Stimulated activated naive CD4-positive, alpha-beta T cell (primary cell): ENCODE data around the gene EPX.
"Not testable (repeated sequence)": the region's sequence is repeated elsewhere in the genome, so short reads cannot be mapped to it uniquely, and the experiment has no call there.

Experiments
- DNase-seq, 6 experiments: peaks; one replicate each; lab custom pipeline; 2025; lab: John Stamatoyannopoulos, UW

Gene EPX, protein sequence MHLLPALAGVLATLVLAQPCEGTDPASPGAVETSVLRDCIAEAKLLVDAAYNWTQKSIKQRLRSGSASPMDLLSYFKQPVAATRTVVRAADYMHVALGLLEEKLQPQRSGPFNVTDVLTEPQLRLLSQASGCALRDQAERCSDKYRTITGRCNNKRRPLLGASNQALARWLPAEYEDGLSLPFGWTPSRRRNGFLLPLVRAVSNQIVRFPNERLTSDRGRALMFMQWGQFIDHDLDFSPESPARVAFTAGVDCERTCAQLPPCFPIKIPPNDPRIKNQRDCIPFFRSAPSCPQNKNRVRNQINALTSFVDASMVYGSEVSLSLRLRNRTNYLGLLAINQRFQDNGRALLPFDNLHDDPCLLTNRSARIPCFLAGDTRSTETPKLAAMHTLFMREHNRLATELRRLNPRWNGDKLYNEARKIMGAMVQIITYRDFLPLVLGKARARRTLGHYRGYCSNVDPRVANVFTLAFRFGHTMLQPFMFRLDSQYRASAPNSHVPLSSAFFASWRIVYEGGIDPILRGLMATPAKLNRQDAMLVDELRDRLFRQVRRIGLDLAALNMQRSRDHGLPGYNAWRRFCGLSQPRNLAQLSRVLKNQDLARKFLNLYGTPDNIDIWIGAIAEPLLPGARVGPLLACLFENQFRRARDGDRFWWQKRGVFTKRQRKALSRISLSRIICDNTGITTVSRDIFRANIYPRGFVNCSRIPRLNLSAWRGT

DNA sequence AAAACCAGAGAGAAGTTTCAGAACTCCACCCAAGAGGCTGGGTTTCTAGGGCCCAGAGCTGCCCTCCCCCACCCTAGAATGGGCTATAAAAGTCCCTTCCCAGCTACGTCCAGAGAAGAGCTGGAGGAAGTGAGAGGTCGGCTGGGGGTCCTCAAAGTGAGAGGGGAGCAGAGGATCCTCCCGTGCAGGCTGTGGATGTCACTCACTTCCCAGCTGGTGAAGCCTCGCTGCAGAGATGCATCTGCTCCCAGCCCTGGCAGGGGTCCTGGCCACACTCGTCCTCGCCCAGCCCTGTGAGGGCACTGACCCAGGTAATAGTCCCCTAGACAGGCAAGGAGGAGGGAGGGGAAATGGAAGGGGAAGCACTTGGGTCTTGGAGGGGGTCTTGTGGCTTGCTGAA, at the start of gene EPX:
TSS of gene EPX (plus strand) at position 115 of the 400 bp plus-strand sequence. CDS start at position 236, 121 bp downstream.
- DNase-seq: no peak

DNA sequence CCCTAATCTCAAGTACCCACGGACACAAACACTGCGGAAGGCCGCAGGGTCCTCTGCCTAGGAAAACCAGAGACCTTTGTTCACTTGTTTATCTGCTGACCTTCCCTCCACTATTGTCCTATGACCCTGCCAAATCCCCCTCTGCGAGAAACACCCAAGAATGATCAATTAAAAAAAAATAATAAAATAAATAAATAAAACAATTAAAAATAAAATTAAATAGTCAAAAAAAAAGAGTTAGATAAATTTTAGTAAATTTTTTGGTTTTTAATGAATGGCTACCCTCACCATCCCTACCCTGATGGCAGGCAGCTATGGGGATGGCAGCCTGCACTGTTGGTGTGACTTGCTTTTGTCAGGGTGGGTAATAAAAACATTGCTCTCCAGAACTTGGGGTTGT, 49.2 kb upstream of the EPX start:
- not testable (repeated sequence) for DNase-seq

DNA sequence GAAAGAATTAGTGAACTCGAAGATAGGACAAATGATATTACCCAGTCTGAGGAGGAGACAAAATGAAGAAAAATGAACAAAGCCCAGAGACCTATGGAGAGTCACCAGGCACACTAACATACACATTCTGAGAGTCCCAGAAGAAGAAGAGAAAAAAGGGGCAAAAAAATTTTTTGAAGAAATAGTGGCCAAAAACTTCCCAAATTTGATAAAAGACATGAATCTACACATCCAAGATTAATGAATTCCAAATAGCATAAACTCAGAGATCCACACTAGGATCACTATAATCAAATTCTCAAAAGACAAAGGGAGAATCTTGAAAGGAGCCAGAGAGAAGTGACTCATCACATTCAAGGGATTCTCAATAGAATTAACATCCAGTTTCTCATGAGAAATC, 47.7 kb upstream of the EPX start:
- no peak for DNase-seq

DNA sequence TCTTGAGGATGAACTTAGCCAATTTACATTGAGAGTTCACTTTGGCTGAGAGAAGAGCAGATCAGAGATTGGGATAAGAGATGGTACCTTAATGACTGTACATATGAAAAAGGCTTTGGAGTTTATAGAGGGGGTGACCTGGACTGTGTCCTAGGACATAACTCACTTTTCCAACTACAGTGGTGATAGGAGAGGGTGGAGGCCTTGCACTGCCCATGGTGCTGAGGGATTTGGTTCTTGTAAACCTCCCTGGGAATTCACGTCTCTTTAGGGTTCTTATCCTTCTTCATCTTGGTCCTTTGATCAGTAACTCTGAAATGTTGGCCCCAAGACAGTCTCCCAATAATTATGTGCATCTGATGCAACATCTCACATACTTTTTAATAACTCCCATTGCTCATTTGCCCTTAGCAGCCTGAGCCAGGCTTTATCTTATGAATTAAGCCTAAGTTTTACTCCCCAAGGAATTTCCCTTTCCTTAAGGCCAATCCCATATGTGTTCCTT, 44.5 kb upstream of the EPX start, which contains the start of gene OR4D1:
TSS of gene OR4D1 (plus strand) at position 455 of the 505 bp plus-strand sequence. CDS start 6,770 bp downstream, outside the sequence.
- no peak for DNase-seq

DNA sequence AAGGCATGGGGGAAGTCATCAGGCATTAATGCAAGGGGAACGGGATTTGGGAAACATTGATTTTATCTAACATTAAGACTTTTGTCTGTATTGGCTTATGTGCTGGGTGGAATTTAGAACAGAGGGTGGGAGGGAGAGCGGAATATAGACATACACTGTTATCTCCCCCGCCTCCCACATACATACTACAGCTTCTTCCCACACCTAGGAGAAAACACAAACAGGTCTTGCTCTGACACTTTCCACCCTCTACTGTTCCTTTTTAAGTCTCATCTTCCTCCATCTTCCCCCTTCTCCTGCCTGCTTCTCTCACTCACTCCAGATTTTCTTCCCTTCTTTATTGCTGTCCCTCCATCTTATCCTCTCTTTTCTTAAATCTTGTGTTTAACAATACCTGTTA, 43.9 kb upstream of the EPX start:
- DNase-seq: no peak

DNA sequence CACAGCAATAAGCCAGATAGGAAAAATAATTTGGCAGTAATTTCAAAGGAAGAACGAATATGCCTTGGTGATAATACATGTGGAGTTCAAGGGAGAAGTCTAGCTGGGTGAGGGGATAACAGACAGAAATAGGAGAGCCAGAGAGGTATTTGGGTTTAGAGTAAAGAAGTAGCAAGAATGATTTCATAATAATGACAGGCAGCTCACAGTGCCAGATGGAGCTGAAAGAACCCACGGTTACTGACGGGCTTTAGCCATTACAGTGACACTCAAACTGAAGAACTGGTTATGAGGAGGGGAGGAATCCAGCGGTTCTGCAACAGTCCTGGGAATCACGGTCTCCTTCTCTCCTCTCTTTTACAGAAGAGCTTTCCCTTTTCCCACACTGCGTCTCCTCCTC, 42.1 kb upstream of the EPX start:
- DNase-seq: no peak

DNA sequence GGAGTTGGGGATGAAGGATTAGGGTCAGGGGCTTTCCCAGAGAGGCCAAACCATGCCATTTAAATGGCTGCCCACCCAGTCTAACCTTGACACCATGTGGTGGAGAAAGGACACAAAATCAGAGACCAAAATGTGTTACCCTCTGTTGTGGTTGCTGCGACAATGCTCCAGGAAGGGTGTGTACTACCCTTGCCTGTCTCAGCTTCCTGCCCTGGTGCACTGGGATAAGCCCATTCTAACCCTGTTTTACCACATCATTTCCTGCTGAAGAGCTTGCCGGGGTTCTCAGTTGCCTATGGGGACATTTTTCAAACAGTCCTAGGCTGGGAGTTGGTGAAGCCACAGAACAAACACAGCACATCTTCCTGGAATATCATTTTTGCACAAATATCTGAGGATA, 39.5 kb upstream of the EPX start:
- peak; percentile 6 to 78 (median 54) for DNase-seq

DNA sequence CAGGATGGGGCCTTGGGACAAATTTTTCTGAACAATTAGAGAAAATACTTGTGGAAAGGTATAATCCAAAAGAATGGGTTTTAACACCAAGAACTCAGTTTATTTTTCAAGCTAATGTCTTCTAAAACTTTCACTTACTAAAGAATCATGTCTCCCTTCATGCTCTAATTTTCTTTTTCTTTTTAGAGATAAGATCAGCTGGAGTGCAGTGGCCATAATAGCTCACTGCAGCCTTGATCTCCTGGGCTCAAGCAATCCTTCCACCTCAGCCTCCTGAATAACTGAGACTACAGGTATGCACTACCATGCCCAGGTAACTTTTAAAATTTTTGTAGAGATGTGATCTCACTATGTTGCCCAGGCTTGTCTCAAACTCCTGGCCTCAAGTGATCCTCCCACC, 38.9 kb upstream of the EPX start:
- DNase-seq: no peak

DNA sequence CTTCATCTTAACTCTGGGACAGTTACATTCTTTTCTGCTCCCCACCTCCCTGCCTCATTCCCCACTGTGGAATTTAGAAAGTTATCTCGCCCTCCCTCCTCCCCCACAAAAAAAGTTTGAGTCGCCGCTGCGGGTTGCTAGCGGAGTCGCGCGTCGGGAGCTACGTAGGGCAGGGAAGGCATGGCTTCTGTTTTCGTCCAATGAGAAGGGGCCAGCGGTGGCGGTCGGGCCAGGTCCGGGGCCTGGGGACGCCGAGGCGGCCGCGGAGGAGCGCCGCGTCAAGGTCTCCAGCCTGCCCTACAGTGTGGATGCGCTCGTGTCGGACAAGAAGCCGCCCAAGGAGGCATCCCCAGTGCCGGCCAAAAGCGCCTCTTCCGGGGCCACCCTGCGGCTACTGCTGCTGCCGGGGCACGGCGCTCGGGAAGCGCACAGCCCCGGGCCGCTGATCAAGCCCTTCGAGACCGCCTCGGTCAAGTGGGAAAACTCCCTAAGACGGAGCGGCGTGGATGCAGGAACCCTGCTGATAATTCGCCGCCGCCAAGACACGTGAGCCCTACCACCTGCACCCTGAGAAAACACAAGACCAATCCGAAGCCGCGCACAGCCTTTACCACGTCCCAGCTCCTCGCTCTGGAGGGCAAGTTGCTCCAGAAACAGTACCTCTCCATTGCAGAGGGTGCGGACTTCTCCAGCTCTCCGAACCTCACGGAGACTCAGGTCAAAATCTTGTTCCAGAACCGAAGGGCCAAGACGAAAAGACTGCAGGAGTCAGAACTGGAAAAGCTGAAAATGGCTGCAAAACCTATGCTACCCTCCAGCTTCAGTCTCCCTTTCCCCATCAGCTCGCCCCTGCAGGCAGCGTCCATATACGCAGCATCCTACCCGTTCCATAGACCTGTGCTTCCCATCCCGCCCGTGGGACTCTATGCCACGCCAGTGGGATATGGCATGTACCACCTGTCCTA, 35.4 kb upstream of the EPX start:
- DNase-seq: peak; percentile 10 to 63 (median 45)

DNA sequence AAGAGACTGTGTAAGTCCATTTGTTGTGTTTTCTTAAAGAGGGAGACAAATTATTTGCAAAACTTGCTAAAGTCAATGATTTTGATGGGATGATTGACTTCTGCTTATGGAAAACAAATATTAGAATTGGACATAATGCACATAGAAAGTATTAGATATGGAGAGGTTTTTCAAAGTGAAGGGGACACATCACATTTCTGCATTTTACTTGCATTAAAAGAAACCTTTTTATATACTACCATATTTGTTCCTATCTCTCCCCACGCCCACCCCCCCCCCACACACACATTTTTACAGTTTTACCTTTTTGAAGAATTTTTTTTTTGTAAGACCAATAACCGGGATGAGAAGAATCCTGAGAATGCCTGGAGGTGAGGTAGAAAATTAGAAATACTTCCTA, 34.3 kb upstream of the EPX start:
- DNase-seq: no peak

DNA sequence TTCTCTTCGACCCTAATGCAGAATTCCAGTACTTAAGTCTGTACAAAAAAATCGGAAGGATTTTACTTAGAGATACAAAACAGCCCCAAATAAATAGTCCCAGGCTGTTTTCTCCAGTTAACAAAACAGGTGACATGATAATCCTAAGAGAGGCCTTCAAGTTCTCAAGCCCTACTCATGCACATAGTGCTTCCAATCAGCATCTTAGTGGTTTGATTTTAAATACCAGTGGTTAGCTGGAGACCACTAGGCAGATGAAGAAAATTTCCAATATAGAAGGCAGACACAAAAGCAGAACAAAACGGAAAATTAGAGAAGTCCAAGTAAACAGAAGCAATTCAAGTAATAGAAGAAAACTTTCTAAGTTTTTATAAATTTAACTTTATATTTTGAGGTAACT, 31.0 kb upstream of the EPX start:
- DNase-seq: no peak

DNA sequence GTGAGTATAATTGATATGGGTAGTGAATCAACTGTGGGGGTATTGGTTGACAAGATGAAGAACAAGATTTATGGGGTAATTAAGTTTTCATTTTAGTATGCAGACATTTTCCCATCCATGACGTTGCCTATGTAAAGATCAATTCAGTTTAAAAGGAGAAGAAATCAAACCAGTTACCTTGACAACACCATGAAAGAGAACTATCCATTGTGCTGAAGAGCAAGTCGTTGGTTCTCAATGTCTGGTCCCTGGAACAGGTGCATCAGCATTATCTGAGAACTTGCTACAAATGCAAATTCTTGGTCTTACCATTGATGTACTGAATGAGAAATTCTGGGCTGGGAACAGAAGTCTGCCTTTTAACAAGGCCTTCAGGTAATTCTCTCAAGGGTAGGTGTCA, 26.5 kb upstream of the EPX start:
- DNase-seq: peak in 1 of 6 experiments; percentile 26

DNA sequence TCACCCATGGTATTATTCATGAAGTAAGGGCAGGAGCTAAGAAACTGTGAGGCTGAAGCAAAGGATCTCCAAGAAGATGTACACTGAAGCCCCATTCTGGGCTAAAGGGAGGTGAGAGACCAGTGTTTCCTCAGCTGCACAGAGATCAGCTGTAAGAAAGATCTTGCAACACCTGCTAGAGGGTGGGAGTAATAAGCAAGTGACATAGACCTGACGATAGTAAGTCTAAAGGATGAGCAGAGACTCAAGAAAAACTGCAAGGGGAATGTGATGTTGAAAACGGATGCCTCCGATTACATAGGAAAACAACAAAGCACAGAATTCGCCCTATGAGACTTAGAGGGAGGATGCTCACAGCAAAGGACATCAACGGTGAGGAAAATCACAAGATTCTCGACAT, 25.8 kb upstream of the EPX start, which contains the start of gene OR4D2:
TSS of gene OR4D2 (plus strand) at position 301 of the 400 bp plus-strand sequence. CDS start 2,674 bp downstream, outside the sequence.
- no peak for DNase-seq

DNA sequence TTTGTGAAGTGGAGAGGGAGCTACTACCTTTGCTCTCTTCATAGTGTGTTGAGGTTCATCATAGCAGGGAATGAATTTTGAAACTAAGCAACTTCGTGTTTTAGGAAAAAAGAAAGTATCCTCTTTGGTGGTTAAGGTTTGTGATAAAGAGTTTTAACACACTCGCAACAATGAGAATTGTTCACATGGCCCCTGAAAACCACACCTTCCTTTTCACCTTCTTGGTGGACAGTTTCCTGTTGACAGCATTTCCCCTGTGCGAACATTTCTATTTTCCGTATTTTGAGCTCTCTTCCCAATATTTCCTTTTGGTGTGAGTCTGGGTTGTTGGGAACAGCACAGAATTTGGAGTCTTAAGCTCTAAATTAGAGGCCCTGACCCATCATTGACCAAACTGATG, 21.9 kb upstream of the EPX start:
- DNase-seq: no peak

DNA sequence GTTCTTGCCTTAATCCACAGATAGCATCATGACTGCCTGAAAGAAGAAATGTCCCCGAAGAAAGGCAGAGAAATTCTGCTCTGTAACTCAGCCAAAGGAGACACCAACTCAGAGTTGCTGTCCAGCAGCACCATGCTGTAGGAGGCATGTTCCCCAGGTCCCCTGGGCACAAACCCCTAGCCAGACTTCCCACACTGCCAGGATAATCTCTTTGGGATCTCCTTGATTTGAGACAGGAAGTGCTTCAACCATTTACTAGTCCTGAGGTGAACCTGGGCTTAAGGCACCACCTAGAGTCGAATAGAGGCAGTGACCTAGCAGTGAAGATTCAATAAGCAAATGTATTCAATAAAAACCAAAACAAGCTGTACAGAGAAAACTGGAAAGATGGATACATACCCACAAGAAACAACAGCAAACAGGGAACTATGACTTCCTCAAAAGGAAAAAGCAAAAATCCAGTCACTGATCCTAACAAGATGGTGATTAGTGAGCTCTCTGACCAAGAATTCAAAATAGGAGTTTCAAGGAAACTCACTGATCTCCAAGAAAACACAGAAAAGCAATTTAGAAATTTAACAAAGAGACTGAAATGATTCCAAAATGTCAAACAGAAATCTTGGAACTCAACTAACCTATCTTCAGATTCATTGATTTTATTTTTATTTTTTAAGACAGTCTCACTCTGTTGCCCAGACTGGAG, 20.0 kb upstream of the EPX start:
- peak; percentile 5 to 68 (median 32) for DNase-seq

DNA sequence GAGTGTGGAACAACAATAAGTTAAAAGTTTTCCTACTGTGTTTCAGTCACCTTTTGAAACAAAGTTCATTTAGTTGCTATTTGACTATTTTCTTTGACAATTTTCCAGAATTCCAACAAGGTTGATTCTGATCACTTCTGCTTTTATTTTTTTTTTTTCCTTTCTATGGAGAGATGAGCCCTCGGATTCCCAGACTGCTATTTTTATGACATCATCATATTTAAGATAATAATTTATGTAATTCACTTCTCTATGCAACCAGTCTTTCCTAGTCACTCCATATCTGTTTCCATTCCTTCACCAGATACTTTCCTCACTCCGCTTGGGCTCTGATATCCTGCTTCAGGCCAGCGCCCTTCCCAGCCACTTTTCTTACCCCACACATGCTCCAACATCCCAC, 17.7 kb upstream of the EPX start:
- DNase-seq: no peak

DNA sequence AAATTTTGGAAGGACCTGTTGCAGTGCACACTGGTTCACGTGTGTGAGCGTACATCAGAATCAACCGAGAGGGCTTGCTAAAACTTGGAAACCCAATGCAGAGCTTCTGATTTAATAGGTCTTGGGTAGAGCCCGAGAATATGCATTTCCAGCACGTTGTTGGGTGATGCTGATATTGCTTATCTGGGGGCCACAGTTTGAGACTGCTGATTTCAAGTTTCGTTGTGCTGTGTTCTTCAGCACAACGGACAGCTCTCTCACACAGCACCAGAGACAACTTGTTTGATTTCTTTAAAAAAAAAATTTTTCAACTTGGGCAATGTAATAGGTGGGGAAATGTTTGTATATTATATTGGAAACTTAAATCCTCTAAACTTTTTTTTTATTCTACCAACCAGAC, 16.3 kb upstream of the EPX start:
- DNase-seq: no peak

DNA sequence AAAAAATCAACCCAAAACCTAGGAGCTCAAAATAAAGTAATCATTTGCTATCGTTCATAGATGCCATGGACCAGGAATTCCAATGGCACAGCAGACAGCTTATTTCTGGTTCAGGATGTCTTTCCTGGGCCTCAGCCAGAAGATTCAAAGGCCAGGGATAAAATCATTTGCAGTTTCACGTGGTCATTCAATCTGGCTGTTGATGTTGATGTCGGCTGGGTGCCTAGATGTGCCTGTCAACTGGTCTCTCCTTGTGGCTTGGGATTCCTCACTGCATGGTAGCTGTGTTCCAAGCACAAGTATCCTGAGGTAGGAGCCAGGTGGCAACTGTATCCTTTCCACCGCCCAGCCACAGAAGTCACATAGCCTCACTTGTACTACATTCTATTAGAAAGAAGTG, 10.7 kb upstream of the EPX start:
- DNase-seq: no peak

DNA sequence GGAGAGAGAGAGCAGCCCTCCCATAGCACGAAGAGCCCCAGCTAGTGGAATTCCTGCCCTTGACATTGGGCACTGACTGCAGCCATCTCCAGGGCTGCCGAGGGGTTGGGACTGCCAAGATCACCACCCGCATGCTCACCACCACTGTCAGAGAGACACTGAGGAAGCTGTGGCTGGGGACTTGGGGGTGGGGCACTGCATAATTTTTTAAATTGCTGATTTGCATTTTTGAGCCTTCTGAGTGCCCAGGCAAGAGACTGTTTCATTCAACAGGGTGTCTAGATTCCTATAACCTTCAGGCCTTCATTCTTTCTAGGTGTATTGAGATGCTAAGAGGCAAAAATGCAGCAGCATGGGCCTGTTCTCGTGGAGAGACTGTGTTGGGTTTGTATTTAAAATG, 9.0 kb upstream of the EPX start:
- DNase-seq: no peak

DNA sequence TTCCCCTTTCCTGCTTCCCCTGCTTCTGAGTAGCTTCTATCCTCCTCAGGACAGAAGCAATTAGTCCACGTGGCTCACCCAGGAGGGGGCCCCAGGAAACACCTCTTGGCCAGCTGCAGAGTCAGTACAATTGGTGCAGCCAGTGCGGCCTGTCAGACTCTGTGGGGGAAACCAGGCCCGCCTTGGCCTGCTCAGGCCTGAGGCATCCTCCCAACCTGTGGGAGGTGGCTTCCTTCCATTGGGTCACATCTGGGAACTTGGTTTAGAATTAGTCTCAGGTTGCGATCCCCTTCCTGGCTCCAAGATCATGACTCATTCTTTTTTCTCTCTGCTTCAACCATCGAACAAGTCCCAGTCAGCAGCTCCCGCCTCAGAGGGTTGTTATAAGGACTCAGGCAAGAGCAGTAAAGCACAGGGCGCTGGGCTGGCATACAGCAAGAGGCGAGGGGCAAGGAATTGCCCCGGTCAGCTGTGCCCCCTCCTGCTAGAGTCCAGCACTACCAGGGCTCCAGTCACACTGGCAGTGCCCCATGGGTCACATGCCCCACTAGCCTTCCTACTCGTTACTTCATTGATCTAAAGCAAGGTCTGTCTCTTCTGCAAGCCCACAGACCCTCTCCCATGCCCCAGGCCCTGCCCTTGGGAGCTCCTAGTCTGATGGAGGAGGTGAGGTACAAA, 8.1 kb upstream of the EPX start:
- DNase-seq: no peak
